Calu3 (cell line): ENCODE results near the gene ANKS1B. TPM values are rescaled to one million over a fixed set of nuclear protein-coding genes. Genes with fewer than 3 reads are reported as not detected.

Experiments used
- BruUV-seq: library from RNA; stranded (reverse); fragments of 400-500 nt; replicated peaks from 2 replicates; lab custom pipeline; 2021; lab: Mats Ljungman, UMichigan
- CTCF ChIA-PET: fragments of 300-600 bp; sonication (Branson Sonifier 250); formaldehyde crosslinking; loops from one replicate; lab custom pipeline; 2022; ENCODE audit warnings: antibody characterized with exemption; lab: Charles Lee
- DNase-seq: peaks from one replicate; pipeline ENCODE4 v3.0.0; 2022
- H3K27ac Mint-ChIP-seq: one replicate; pipeline ENCODE4 v1.8.0; 2022; ENCODE audit warnings: mixed read lengths; ENCODE audit not compliant: unreplicated experiment
- H3K27me3 Mint-ChIP-seq: one replicate; pipeline ENCODE4 v1.8.0; 2022; ENCODE audit warnings: mixed read lengths; ENCODE audit not compliant: unreplicated experiment
- H3K36me3 Mint-ChIP-seq: one replicate; pipeline ENCODE4 v1.8.0; 2022; ENCODE audit warnings: mild to moderate bottlenecking, moderate library complexity, mixed read lengths; ENCODE audit not compliant: insufficient read depth, unreplicated experiment
- H3K4me1 Mint-ChIP-seq: one replicate; pipeline ENCODE4 v1.8.0; 2022; ENCODE audit warnings: mild to moderate bottlenecking, low read depth, mixed read lengths; ENCODE audit not compliant: unreplicated experiment
- H3K4me3 Mint-ChIP-seq: one replicate; pipeline ENCODE4 v1.8.0; 2022; ENCODE audit warnings: mild to moderate bottlenecking, low read depth, moderate library complexity, mixed read lengths; ENCODE audit not compliant: unreplicated experiment
- H3K9me3 Mint-ChIP-seq: one replicate; pipeline ENCODE4 v1.8.0; 2022; ENCODE audit warnings: low read depth, mixed read lengths; ENCODE audit not compliant: unreplicated experiment
- intact Hi-C: fragments of 100-400 bp; cut with micrococcal nuclease; formaldehyde crosslinking; loops from one replicate; pipeline ENCODE4 v1.10.0; 2022; ENCODE audit not compliant: unreplicated experiment
- total RNA-seq: library from RNA; stranded (reverse); gene quantifications from 2 replicates; pipeline ENCODE4 v1.2.3, GENCODE V29; 2022
- TF ChIP-seq, protein P1 (sequence below): fragments of 200-600 bp; IDR thresholded peaks from one replicate; pipeline ENCODE4 v1.8.0; 2022; ENCODE audit warnings: antibody characterized with exemption; ENCODE audit not compliant: unreplicated experiment

The ANKS1B gene
- total RNA-seq, 1 experiment from 2014 or later, result 1.7 TPM

DNA sequence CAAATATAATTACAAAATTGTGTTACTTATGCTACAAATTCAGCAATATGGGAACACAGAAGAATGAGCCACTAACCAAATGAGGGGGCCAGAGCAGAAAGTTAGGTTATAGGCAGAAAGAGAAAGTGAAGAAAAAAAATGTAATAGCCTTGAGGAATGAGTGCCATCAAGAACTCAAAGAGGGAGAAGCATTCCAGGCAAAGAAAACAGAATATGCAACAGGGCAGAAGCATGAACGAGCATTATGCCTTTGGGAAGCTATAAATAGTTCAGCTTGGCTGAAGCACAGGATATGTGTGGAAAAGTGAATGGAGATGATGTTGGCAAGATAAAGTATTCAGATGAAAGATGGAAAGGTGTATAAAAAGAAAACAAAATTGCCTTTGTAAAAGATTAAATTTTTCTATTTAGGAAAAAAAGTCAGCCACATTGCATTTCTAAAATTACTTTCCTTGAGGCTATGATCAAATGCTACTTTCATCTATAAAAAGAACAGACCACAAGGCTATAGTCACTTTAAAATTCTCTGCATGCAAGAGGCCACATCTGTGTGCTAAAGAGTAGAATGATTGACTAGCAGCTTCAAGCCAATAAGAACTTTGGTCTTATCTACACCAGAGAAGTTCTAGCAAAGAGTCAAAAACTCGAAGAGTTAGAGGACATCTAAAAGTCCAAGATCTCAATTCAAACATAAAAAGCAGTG lies 530.7 kb downstream of the ANKS1B start:
- BruUV-seq, result no TSS peak
- Mint-ChIP-seq H3K27ac (no peak overlapping the region), H3K27me3 (no peaks in the 10 kb centered on the region), H3K4me3 (no peak overlapping the region), H3K9me3 (peaks cover 6% of the 10 kb centered on the region), H3K36me3 (no peaks in the 10 kb centered on the region), H3K4me1 (peaks cover 23% of the 10 kb centered on the region)
- CTCF ChIA-PET, result no interaction called here
- TF ChIP-seq, protein P1, sequence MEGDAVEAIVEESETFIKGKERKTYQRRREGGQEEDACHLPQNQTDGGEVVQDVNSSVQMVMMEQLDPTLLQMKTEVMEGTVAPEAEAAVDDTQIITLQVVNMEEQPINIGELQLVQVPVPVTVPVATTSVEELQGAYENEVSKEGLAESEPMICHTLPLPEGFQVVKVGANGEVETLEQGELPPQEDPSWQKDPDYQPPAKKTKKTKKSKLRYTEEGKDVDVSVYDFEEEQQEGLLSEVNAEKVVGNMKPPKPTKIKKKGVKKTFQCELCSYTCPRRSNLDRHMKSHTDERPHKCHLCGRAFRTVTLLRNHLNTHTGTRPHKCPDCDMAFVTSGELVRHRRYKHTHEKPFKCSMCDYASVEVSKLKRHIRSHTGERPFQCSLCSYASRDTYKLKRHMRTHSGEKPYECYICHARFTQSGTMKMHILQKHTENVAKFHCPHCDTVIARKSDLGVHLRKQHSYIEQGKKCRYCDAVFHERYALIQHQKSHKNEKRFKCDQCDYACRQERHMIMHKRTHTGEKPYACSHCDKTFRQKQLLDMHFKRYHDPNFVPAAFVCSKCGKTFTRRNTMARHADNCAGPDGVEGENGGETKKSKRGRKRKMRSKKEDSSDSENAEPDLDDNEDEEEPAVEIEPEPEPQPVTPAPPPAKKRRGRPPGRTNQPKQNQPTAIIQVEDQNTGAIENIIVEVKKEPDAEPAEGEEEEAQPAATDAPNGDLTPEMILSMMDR, result no peak
- intact Hi-C loops, result no loop called here
- DNase-seq, result no peak

DNA sequence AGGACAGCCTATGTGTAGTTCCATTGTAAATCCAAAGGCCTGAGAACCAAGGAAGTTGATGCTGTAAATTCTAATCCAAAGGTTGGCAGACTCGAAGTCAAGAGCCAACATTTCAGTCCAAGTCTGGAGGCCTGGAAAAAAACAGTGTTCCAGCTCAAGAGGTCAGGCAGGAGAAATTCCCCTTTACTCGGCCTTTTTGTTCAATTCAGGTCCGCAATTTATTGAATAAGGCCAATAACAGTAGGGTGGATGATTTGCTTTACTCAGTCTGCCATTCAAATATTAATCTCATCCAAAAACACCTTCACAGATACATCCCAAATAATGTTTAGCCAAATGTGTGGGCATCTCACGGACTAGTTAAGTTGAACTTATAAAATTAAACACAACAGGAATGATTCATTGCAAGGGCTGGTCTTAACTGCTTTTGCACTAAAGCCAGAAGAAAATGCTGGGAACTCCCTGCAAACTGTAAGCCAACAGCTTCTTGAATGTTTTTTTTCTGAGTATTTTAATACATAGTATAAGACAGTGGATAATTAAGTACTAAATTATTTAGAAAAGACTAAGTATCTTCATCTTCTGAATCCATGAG lies 534.6 kb downstream of the ANKS1B start:
- Mint-ChIP-seq H3K36me3 (no peaks in the 10 kb centered on the region), H3K4me3 (no peak overlapping the region), H3K9me3 (peaks cover 4% of the 10 kb centered on the region), H3K4me1 (peaks cover 19% of the 10 kb centered on the region), H3K27me3 (no peaks in the 10 kb centered on the region), H3K27ac (no peak overlapping the region)
- intact Hi-C loops, result no loop called here
- CTCF ChIA-PET, result no interaction called here
- DNase-seq, result no peak
- no TSS peak for BruUV-seq
- TF ChIP-seq, protein P1, result no peak

DNA sequence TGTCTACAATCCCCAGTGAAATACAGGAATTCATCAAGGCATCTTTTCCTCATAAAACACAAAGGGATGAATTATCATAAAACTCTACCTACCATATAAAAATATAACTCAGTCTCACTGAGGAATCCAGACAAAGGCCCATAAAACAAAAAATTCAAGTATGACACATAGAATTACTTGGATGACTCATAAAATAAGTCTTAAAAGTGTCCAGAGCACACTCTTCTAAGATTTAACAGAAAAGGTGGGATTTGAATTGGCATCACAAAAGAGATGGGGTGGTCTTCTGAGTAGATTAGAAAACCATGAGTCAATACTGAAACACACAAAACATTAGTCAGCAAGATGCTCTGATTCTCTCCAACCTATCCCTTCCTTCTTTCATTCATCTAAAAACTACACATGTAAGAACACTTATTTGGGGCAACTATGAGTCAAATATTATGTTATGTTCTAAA lies 539.8 kb downstream of the ANKS1B start:
- no peak overlapping the region for H3K27ac Mint-ChIP-seq
- no peak overlapping the region for H3K4me3 Mint-ChIP-seq
- H3K4me1 Mint-ChIP-seq, result no peaks in the 10 kb centered on the region
- intact Hi-C loops, result no loop called here
- H3K36me3 Mint-ChIP-seq, result no peaks in the 10 kb centered on the region
- no peak for DNase-seq
- no peaks in the 10 kb centered on the region for H3K27me3 Mint-ChIP-seq
- BruUV-seq, result no TSS peak
- CTCF ChIA-PET, result no interaction called here
- TF ChIP-seq, protein P1, result no peak
- H3K9me3 Mint-ChIP-seq, result peaks cover 4% of the 10 kb centered on the region

DNA sequence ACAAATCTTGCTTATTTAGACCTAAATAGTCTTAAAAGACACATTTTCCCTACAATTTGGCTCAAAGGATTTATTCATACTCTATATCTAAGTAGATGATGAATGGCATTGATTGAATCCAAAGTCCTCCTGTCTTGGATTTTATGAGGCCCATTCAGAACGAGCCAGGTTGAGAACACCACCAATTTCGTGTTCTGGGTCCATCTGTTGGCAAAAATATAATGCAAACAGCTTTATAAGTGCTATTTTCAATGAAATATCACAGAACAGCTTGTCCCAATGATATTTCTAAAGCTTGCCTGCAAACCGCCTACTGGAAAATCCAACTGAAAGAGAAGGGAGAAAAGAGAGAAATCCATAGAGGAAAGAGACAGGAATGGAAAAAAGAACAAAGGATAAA lies 542.0 kb downstream of the ANKS1B start:
- H3K27me3 Mint-ChIP-seq, result no peaks in the 10 kb centered on the region
- H3K4me3 Mint-ChIP-seq, result no peak overlapping the region
- BruUV-seq, result no TSS peak
- H3K4me1 Mint-ChIP-seq, result no peaks in the 10 kb centered on the region
- no peaks in the 10 kb centered on the region for H3K36me3 Mint-ChIP-seq
- no peak overlapping the region for H3K27ac Mint-ChIP-seq
- TF ChIP-seq, protein P1, result no peak
- DNase-seq, result no peak
- CTCF ChIA-PET, result no interaction called here
- intact Hi-C loops, result no loop called here
- H3K9me3 Mint-ChIP-seq, result peaks cover 6% of the 10 kb centered on the region
